Bone marrow (tissue), 2 donors: ENCODE data around the gene TYRO3.

ENCODE experiments used
- DNase-seq, 2 donors: peaks; one replicate each; lab custom pipeline; 2025; lab: John Stamatoyannopoulos, UW

The TYRO3 gene

GRCh38 chr15:41603941-41604911 is 45.2 kb downstream of the TYRO3 start:
- peak; percentile 25 to 53 for DNase-seq

DNA sequence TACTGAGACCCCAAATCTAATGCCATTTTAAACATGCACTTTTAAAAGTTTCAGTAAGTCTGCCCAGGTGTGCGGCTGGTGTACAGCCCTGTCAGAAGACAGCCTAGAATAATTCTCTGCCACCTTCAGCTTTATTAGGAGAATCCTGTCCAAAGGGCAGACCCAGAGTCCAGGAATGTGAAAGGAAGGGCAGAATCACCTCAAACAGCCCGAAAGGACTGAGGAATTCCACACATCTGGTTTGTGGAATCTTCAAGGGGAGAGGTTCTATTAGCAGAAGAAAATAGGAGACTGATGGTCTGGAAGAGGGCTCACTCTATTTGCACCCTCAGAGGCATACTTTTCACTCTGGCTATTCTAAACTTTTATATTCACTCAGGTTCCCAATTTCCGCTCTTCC is 46.6 kb downstream of the TYRO3 start:
- DNase-seq: no peak

DNA sequence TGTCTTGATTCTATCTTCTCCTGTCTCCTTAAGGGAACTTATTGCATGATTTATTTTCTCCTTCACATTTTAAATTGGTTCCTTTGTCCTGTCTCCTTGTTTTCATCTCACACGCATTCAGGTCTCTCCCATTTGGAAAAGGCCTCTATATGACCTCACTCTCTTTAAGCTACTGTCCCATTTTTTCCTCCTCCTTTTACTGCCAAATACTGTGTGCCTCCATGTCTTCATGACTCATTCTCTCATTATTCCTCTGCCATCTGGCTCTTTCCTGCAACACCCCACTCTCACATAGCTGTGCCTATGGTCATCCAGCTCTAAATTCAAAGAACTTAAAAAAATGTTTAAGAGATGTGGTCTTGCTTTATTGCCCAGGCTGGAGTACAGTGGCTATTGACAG is 48.0 kb downstream of the TYRO3 start:
- no peak for DNase-seq

- no peak for DNase-seq
These were observed 50.1 kb downstream of the TYRO3 start for GRCh38 chr15:41609123-41609522.

GRCh38 chr15:41610048-41610447 is 51.0 kb downstream of the TYRO3 start:
- DNase-seq: no peak

DNA sequence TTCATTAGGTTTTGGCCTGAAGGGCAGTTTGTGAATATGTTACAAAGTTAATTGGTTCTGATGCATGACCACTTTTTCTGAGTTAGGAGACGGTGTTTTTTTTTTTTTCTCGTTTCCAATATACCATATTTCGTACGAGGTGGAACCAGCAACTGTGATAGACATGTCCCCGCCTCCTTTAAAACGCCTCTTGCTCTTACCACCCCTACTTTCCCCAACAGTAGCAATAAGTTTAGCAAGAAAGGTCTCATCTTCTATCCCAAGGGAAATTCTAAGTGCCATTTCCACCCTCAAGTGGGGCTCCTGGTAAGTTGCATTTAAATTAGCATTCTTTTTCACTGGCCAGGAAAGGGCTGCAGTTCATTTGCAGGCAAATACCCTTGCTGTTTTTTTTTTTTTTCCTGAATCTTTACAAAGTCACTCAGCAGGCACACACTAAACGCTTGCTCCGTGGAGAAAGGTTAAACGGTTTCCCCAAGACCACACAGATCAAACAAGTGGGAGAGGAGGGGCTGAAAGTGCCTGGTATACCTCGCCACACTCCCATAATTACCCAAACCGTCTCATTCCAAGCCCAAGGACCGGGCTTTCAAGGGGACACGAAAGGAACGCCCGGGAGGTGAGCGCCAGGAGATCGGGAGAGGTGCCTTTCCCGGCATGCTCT is 61.7 kb downstream of the TYRO3 start:
- DNase-seq: no peak

DNA sequence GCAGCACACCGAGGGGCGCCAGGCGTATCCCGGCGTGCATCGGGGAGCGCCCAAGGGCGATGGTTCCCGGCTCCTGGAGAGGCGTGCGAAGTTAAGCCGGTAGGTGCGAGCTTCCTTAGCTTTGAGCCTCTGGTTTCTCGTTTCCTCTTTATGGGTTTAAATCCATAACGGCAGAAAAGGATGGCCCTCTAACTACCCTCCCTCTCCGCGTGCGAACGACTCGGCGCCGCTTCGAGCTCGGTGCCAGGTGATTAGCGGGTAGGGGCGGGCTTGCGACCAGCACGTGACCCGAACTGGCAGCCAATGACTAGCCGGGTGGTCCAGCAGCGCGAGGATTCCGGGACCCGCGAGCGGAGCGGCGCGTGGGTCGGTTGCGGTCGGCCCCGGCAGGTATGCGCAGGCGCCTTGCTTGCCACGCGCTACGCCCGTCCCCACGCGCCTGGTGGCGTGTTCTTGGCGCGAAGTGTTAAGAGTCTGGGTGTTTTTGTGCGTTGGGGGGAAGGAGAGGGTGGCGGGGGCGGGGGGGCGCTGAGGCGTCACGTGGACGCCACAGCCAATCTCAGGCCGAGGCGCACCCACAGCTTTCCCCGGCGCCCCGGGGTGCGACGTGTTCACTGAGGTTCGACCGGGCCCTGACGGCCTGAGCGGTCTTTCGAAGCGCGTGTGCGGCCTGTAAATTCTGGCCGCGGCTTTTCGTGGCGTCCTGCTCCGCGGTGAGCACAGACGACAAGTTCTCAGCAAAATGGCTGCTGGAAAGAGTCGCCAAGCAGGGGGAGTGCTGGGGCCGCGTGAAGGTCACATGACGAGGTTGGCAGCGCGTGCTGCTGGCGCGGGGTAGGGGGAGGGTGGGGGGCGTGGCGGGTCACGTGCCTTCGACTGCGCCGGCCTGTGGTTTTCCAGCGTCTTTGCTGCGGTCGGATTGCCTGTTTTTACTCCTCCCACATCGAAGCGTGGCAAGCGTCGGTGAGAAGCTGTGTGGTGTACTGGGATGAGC is 62.5 kb downstream of the TYRO3 start:
- peak; percentile 32 to 69 for DNase-seq

DNA sequence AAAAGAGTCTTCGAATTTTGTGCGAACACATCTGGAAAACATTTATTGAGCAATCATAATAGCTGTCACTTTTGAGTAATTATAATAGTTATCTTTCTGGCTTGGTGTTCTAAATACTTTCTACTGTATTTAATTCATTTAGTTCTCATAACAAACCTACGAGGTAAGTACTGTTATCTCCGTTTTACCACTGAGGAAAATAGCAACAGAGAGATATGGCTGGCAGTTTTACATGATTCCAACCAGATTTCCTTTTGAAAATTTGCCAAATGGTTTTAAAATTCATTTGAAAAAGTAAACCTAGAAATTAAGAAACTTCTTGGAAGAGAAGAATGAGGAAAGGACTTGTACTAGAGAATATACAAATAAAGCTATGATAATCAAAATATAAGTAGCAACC is 63.9 kb downstream of the TYRO3 start:
- no peak for DNase-seq

- DNase-seq: no peak
These were observed 68.2 kb downstream of the TYRO3 start for GRCh38 chr15:41627203-41627602.

GRCh38 chr15:41629463-41629862 is 70.5 kb downstream of the TYRO3 start:
- DNase-seq: no peak

DNA sequence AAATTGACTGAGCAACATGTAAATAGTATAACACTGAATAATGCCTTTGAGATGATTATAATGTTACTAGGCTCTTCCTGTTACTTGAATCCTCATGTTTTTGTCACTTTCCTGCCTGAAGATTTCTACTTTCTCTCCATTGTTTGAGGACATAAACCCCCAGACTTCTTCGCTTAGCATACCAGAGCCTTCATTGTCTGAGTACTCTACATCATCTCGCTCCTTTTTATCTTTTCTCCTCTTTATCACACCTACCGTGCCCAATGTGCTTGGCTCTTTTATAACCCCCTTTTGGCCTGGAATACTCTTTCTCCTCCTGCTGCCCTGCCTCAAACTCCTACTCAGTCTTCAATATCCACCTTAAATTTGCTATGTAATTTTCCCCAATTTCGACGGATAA is 70.9 kb downstream of the TYRO3 start:
- no peak for DNase-seq

- no peak for DNase-seq
These were observed 71.7 kb downstream of the TYRO3 start for GRCh38 chr15:41630616-41631217.

- DNase-seq: no peak
These were observed 73.0 kb downstream of the TYRO3 start for GRCh38 chr15:41631880-41632470.
